Muscle layer of colon (tissue), 2 donors: ENCODE measurements around the gene SYNJ1.

Experiments used
- H3K27ac ChIP-seq: one replicate; pipeline ENCODE4 v1.7.0; 2013; ENCODE audit warnings: low read depth, mild to moderate bottlenecking, low read length, moderate library complexity
- H3K27me3 ChIP-seq, 2 donors: one replicate each; pipeline ENCODE4 v1.7.0; 2013; ENCODE audit warnings: low read length in 2 of 2, mild to moderate bottlenecking in 2 of 2; ENCODE audit not compliant: insufficient read depth in 2 of 2, control insufficient read depth in 1 of 2
- H3K36me3 ChIP-seq: one replicate; pipeline ENCODE4 v1.7.0; 2013; ENCODE audit warnings: mild to moderate bottlenecking, low read length; ENCODE audit not compliant: insufficient read depth
- H3K4me1 ChIP-seq: one replicate; pipeline ENCODE4 v1.7.0; 2013; ENCODE audit warnings: mild to moderate bottlenecking, low read length; ENCODE audit not compliant: insufficient read depth
- H3K4me3 ChIP-seq, 2 donors: one replicate each; pipeline ENCODE4 v1.7.0; 2013; ENCODE audit warnings: low read length in 2 of 2, low read depth in 1 of 2, mild to moderate bottlenecking in 1 of 2, moderate library complexity in 1 of 2
- H3K9ac ChIP-seq: one replicate; pipeline ENCODE4 v1.7.0; 2013; ENCODE audit warnings: low read length
- H3K9me3 ChIP-seq: one replicate; pipeline ENCODE4 v1.7.0; 2013; ENCODE audit warnings: mild to moderate bottlenecking, low read length
- donor health status: abdominal sarcoma.
- donor health status: Adenocarcinoma of cecum.

Gene SYNJ1

GRCh38 chr21:32587120-32587519 is 140.7 kb downstream of the SYNJ1 start:
- Histone ChIP-seq H3K4me3 (no peak overlapping the region), H3K27me3 (no peaks in the 10 kb centered on the region), H3K9me3 (no peaks in the 10 kb centered on the region), H3K9ac (no peak overlapping the region), H3K36me3 (no peaks in the 10 kb centered on the region), H3K27ac (no peak overlapping the region), H3K4me1 (no peaks in the 10 kb centered on the region)

GRCh38 chr21:32585970-32586369 is 141.8 kb downstream of the SYNJ1 start:
- H3K27me3 ChIP-seq: no peaks in the 10 kb centered on the region
- H3K9ac ChIP-seq: no peak overlapping the region
- H3K9me3 ChIP-seq: no peaks in the 10 kb centered on the region
- no peaks in the 10 kb centered on the region for H3K36me3 ChIP-seq
- no peak overlapping the region for H3K4me3 ChIP-seq
- no peaks in the 10 kb centered on the region for H3K4me1 ChIP-seq
- no peak overlapping the region for H3K27ac ChIP-seq

- no peak within 1 kb of the TSS for H3K4me3 ChIP-seq
- H3K9ac ChIP-seq: no peak within 1 kb of the TSS
- no peak within 1 kb of the TSS for H3K27ac ChIP-seq
- H3K4me1 ChIP-seq: no peaks in the 10 kb centered on the region
- H3K36me3 ChIP-seq: no peaks in the 10 kb centered on the region
- no peaks in the 10 kb centered on the region for H3K27me3 ChIP-seq
- H3K9me3 ChIP-seq: no peaks in the 10 kb centered on the region
These were observed 142.6 kb downstream of the SYNJ1 start, which contains the start of gene TCP10L for GRCh38 chr21:32585042-32585710. Gene TCP10L (minus strand): TSS chr21:32585523. CDS start chr21:32584304, 1,219 bp downstream.

- Histone ChIP-seq H3K27me3 (no peaks in the 10 kb centered on the region), H3K4me3 (no peak overlapping the region), H3K9me3 (no peaks in the 10 kb centered on the region), H3K9ac (no peak overlapping the region), H3K4me1 (no peaks in the 10 kb centered on the region), H3K36me3 (no peaks in the 10 kb centered on the region), H3K27ac (no peak overlapping the region)
These were observed 143.3 kb downstream of the SYNJ1 start for GRCh38 chr21:32584472-32584871.

GRCh38 chr21:32581732-32582131 is 146.1 kb downstream of the SYNJ1 start:
- Histone ChIP-seq H3K4me1 (no peaks in the 10 kb centered on the region), H3K9me3 (no peaks in the 10 kb centered on the region), H3K9ac (no peak overlapping the region), H3K27me3 (no peaks in the 10 kb centered on the region), H3K27ac (no peak overlapping the region), H3K4me3 (no peak overlapping the region), H3K36me3 (no peaks in the 10 kb centered on the region)

GRCh38 chr21:32580949-32581348 is 146.9 kb downstream of the SYNJ1 start:
- Histone ChIP-seq H3K4me3 (no peak overlapping the region), H3K4me1 (no peaks in the 10 kb centered on the region), H3K27ac (no peak overlapping the region), H3K36me3 (no peaks in the 10 kb centered on the region), H3K9me3 (no peaks in the 10 kb centered on the region), H3K9ac (no peak overlapping the region), H3K27me3 (no peaks in the 10 kb centered on the region)
